ENCODE results near the gene PACS2.
"Not testable (repeated sequence)": the region's sequence is repeated elsewhere in the genome, so short reads cannot be mapped to it uniquely, and the experiment has no call there.

PACS2 gene

GRCh38 chr14:105314287-105315200, at the start of gene PACS2:
PACS2 (plus strand) TSS chr14:105314748; CDS start chr14:105314919, 171 bp downstream.
- DNase-seq: peak; percentile 77

DNA sequence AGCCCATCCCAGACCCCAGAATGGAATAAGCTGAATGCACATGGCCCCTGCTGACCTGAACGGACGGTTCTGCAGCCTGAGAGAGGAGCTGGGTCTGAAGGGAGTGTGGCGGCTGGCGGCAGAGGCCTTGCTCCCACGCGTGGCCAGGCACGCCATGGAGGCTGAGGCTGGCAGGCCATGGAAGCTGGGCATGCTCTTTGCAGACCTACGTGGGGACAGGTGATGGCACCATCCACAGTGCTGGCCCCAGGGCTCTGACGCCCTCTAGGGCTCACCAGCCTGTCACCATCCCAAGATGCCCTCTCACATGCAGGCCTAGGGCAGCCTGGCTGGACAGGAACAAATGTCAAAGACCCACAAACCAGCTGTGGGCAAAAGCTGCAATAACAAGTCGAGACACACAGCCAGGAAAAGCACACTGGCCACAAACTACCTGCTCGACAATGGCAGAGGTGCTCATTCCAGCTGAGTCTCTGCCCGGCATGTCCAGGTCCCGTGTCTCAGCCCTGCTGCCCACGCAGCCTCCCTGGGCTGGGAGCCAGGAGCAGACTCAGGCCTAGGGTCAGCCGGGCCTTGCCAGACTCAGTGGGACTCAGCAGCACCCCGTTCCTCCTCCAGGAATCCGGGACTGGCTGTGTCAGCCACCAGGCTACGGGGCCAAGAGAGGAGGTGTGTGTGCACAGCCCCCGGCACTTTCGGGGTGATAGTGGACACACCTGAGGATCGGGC, 46.6 kb upstream of the PACS2 start:
- DNase-seq: no peak

- DNase-seq: no peak
Observed at GRCh38 chr14:105268736-105269354, 45.7 kb upstream of the PACS2 start.

GRCh38 chr14:105269405-105269804, 45.1 kb upstream of the PACS2 start:
- no peak for DNase-seq

DNA sequence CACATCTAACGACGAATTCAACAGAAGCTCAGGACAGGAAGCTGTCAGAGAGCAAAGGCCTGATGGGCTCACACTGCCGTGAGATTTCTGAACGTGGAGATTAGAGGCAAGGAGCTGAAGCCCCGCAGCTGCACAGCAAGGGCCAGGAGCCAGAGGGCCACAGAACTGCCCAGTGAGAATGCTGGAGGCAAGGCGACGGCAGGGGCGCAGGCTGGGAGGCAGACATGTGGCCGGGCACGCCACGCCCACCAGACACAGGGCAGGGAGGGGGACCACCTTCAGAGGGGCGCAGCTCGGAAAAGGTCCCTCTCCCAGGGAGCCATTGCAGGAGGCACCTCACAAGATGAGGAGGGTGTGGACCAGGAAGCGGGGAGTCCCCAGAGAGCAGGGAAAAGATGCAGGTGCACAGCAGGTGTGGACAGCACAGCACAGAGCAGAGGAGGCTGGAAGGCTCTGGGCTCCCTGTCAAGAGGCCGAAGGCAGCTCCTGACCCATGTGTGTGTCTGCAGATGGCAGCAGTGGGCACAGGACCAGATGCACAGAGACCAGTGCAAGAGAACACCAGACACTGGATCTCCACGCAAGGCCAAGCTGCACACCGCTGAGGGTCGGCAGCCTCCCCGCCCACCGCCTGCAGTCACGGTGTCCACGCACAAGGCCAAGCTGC, 43.2 kb upstream of the PACS2 start:
- DNase-seq: no peak

GRCh38 chr14:105272623-105273022, 41.9 kb upstream of the PACS2 start:
- no peak for DNase-seq

GRCh38 chr14:105273062-105273461, 41.5 kb upstream of the PACS2 start:
- DNase-seq: no peak

GRCh38 chr14:105274637-105275036, 39.9 kb upstream of the PACS2 start:
- no peak for DNase-seq

- no peak for DNase-seq
Observed at GRCh38 chr14:105275267-105275946, 39.1 kb upstream of the PACS2 start.

DNA sequence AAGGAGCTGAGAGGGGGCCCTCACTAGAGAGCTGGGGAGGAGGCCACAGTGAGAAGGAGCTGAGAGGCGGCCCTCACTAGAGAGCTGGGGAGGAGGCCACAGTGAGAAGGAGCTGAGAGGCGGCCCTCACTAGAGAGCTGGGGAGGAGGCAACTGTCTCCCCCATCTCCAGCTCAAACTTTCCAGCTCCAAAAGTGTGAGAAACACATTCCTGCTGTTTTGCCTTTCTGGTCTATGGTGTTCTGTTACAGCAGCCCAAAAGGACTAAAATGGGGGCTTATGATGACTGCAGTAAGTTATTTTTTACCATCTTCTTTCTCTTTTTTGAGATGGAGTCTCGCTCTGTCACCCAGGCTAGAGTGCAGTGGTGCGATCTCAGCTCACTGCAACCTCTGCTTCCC, 37.1 kb upstream of the PACS2 start:
- DNase-seq: not testable (repeated sequence)

DNA sequence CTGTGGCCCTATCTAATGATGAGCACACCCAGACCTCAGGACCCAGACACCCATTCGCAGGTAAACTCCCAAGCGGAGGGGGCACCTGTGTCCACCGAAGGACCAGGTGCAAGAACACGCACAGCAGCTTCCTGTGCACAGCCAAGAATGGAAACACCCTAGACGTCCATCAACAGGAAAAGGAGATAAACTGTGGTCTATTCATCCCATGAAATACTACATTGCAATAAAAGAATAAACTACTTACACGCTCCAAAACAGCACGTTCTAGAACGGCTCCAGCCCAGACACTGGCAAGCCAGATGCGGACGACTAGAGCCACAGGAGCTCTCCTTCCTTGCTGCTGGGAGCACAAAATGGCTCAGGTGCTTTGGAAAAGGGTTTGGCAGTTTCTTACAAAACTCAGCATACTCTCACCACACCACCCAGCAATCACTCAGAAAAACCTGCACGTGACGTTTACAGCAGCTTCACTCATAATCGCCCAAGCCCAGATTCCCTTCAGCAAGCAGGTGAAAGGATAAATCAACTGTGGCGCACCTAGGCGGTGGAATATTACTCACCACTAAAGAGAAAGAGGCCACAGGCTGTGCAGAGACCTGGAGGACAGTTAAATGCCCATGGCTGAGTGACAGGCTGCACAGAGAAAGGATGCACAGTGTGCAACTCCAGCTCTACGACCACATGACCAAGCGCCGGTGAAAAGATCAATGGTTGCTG, 34.7 kb upstream of the PACS2 start:
- no peak for DNase-seq

DNA sequence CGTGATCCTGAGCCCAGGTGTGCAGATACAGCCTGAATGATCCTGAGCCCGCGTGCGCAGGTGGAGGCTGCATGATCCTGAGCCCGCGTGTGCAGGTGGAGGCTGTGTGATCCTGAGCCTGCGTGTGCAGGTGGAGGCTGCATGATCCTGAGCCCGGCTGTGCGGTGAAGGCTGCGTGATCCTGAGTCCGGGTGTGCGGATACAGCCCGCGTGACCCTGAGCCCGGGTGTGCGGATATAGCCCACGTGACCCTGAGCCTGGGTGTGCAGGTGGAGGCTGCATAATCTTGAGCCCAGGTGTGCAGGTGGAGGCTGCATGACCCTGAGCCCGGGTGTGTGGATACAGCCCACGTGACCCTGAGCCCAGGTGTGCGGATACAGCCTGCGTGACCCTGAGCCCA, 34.0 kb upstream of the PACS2 start:
- DNase-seq: no peak

GRCh38 chr14:105281371-105282097, 33.0 kb upstream of the PACS2 start:
- DNase-seq: peak; percentile 47

DNA sequence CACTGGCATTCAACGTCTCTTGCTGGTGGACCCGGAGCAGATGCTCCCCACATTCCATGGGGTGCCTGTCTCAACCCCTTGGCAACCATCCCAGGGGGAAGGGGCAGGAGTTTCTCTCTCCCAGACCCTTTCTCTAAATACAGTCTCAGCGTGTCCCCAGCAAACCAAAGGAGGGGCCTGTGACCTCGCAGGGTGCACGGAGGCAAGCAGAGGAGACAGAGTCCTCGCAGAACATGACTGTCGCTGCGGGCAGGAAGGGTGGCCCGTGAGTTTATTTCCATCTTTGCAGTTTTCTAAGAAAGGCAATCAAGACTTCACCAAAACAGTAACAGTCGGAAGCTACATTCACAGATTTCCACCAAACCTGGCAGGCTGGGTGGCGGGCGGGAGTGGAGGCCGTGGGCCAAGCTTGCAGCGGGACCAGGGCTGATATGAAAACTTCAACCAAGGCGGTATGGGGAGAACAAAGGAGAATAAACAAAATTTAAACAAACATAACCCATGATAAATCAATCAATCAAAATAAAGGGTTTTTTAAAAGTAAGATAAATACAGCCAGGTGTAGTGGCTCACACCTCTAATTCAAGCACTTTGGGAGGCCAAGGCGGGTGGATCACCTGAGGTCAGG, 32.3 kb upstream of the PACS2 start:
- DNase-seq: no peak

DNA sequence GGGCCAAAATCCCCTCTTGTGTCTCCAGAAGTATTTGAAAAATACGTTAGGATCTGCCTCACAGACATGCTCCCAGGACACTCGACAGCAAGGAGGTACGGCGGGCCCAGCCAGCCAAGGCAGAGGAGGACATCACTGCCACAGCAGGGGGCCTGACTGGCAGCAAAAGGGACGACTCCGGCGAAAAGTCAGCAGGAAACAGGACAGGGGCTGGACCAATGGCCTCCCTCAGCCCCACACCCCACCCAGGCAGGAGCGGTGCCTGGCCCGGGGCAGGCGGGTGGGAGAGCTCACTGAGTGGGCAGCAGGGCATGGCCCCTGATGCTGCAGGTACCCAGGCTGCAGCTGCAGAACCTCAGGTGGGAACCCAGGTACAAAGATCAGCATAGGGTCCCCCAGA, 31.5 kb upstream of the PACS2 start:
- no peak for DNase-seq

GRCh38 chr14:105283899-105284298, 30.6 kb upstream of the PACS2 start:
- DNase-seq: no peak

DNA sequence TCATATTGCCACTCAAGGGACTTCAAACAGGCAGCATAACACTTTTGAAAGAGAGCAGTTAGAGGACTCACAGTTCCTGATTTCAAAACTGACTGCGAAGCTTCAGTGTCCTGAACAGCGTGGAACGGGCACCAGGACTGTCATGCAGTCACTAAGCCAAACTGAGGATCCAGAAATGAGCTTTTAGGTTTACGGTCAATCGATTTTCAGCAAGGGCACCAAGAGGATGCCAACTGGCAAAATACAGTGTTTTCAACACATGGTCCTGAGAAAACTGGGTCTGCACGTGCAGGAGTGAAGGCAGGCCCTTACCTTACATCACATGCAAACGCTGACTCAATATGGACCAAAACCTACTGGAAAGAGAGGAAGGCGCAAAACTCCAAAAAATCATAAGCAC, 29.4 kb upstream of the PACS2 start:
- DNase-seq: no peak

GRCh38 chr14:105286759-105287144, 27.8 kb upstream of the PACS2 start:
- no peak for DNase-seq

- DNase-seq: no peak
Observed at GRCh38 chr14:105287249-105288102, 27.1 kb upstream of the PACS2 start.

GRCh38 chr14:105288936-105289335, 25.6 kb upstream of the PACS2 start:
- DNase-seq: not testable (repeated sequence)
